Lower leg skin (tissue), 4 donors: Measurements from ENCODE around the gene NUAK1. TPM values are rescaled to one million over a fixed set of nuclear protein-coding genes. Genes with fewer than 3 reads are reported as not detected.

Experiments
- DNase-seq, 2 donors: peaks; one replicate each; pipeline ENCODE4 v3.0.0-alpha.2; 2019; ENCODE audit warnings: low spot score in 2 of 2
- H3K4me3 ChIP-seq: fragments of 200-600 bp; sonication (generic); 2 replicates; pipeline ENCODE4 v1.5.1; 2017; ENCODE audit warnings: mild to moderate bottlenecking, low read depth; ENCODE audit not compliant: poor library complexity, severe bottlenecking
- POLR2A ChIP-seq, 2 donors: fragments of 450-650 bp; IDR thresholded peaks; one replicate each; pipeline ENCODE4 v1.6.1; 2016 to 2017; ENCODE audit warnings: antibody characterized with exemption in 2 of 2, mild to moderate bottlenecking in 1 of 2, moderate library complexity in 1 of 2
- WGBS, 2 donors: methylation state at CpG; one replicate each; pipeline ENCODE4 v1.1.5; 2018; 5-methylcytosine and 5-hydroxymethylcytosine counted together
- intact Hi-C: fragments of 100-400 bp; cut with DNase I; formaldehyde crosslinking; loops from one replicate; pipeline ENCODE4 v1.15.0; 2023; ENCODE audit warnings: low total_unique reads
- total RNA-seq, 4 donors: library from RNA; depleted of rRNA; stranded (reverse); fragments of >200 nt; gene quantifications; one replicate each; pipeline ENCODE4 v1.1.0, GENCODE V29; 2016
- TF ChIP-seq, protein P1 (sequence below), 3 donors: fragments of 450-650 bp; IDR thresholded peaks; one replicate each; pipeline ENCODE4 v1.5.1; 2016; ENCODE audit warnings: antibody characterized with exemption in 3 of 3, mild to moderate bottlenecking in 3 of 3, moderate library complexity in 2 of 3

The NUAK1 gene
- total RNA-seq = 10 to 100 TPM; 23.9 to 66.1 (median 42.3) TPM

DNA sequence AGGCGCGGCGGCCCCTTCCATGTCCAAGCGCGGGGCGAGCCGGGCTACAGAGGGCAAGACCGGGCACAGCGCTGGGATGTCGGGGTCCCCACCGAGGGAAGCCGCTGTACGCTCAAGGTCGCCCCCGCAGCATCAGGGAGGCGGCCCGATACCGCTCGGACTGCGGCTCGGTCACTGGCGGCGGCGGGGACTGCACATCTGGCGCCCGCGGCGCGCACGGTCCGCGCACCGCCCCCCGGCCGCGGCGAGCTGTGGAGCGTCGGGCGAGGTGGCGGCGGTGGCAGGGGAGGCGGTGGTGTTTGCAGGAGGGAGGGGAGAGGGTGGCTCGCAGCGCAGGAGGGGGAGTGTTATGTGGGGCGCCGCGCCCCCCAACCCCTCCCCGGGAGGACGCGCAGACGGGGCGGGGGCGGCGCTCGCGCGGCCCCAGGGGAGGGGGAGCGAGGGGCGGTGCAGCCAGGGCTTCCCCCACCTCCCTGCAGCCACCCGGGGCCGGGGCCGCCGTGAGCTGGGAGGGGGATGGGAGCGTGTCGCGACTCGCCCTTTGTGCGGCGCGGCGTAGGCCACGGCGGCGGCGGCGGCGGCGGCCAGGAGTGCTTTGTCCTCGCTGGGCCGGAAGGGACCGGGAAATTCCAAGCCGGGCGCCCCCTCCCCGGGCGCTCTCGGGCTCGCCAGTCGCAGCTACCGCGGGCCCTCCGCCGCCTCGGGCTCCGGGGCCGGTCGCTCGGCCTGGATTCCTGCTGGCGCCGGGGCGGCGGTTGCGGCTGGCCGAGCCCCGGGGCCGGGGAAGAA is at the start of gene NUAK1:
NUAK1 (minus strand) TSS at position 322 of the 789 bp plus-strand sequence; CDS start at position 21, 301 bp downstream.
- H3K4me3 ChIP-seq = peak within 1 kb of the TSS; percentile 69
- TF ChIP-seq, protein P1, sequence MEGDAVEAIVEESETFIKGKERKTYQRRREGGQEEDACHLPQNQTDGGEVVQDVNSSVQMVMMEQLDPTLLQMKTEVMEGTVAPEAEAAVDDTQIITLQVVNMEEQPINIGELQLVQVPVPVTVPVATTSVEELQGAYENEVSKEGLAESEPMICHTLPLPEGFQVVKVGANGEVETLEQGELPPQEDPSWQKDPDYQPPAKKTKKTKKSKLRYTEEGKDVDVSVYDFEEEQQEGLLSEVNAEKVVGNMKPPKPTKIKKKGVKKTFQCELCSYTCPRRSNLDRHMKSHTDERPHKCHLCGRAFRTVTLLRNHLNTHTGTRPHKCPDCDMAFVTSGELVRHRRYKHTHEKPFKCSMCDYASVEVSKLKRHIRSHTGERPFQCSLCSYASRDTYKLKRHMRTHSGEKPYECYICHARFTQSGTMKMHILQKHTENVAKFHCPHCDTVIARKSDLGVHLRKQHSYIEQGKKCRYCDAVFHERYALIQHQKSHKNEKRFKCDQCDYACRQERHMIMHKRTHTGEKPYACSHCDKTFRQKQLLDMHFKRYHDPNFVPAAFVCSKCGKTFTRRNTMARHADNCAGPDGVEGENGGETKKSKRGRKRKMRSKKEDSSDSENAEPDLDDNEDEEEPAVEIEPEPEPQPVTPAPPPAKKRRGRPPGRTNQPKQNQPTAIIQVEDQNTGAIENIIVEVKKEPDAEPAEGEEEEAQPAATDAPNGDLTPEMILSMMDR (IDR thresholded peaks at IDR 0.05) = no peak
- TF ChIP-seq POLR2A (IDR thresholded peaks at IDR 0.05) = no peak
- peak; percentile 37 to 92 for DNase-seq
- intact Hi-C loops = loop anchor here (5.0 to 10.0 kb wide), 2 partner anchors 434 to 717 kb away; no protein-coding TSS in a partner anchor
- WGBS, 2 donors = 1% methylated on average over 31 to 39 of the region's 106 CpGs

DNA sequence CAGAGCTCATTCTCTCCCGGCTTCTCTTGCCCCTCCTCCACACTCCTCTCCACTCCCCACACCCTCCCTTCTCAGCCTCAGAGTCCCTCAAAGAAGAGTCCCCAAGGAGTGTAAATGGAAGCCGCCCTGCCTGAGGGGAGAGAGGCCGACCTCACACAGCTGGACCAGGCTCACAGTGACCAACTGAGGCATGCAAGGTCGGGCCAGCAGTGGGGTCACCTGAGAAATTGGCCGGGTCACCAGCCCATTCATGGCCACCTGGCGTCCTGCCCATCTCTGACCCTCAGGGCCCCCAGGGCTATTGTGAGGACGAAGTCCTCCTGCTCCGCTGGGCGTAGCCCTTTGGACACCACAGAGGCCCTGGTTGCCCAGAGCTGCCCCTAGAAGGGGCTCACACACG is 49.5 kb upstream of the NUAK1 start:
- intact Hi-C loops = no loop called here
- no peak overlapping the region for H3K4me3 ChIP-seq
- no peak for DNase-seq
- WGBS, 2 donors = 28 to 60% methylated on average over 5 to 10 of the region's 10 CpGs
- TF ChIP-seq, protein P1 (IDR thresholded peaks at IDR 0.05) = no peak
- no peak for TF ChIP-seq POLR2A (IDR thresholded peaks at IDR 0.05)

DNA sequence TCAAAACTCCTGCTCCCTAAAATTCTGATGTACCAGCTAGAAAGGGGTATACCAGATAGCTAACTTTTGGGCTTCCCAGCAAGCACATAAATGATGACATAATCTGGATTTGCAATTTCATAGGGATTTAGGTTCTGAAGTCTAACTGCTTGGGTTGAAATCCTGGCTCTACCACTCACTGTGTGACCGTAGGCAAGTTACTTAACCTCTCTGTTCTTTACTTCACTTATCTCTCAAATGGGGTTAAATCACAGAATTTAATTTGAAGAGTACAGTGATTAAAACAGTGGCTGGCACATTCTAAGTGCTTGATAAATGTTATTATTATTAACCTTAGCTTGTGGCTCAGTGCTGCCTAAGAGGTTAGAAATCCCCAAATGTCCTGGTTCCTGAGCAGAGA is 49.1 kb upstream of the NUAK1 start:
- no peak overlapping the region for H3K4me3 ChIP-seq
- intact Hi-C loops = no loop called here
- DNase-seq = no peak
- no peak for TF ChIP-seq POLR2A (IDR thresholded peaks at IDR 0.05)
- TF ChIP-seq, protein P1 (IDR thresholded peaks at IDR 0.05) = no peak
- WGBS, 2 donors = 100% methylated on average over 1 of the region's 1 CpG

DNA sequence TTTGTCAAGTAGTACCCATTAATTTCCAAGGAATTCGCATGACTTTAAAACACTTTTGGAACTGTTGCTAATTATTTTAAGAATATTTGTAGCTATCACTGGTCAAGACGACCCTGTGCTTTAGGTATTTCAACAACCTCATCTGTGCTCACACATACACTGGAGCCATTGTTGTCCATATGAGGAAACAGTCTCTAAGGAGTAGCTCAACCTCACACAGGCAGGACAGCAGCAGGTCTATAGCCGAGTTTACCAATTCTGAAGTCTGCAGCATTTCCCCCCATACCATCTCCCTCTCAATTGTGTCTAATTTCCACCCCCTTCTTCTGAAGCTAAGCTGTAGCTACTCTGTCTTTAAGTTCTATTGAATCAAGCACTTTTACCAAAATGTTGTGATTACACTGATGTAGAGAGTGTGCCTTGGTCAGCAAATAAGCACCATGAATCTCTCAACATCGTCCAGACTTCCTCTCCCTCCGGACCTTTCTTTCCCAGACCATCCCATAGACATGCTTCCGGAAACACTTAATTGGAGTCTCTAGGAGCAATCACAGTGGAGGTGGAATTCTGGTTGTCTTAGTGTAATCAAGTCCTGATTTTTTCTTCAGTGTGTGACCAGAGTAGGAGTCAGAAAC is 48.5 kb upstream of the NUAK1 start:
- intact Hi-C loops = no loop called here
- TF ChIP-seq, protein P1 (IDR thresholded peaks at IDR 0.05) = no peak
- TF ChIP-seq POLR2A (IDR thresholded peaks at IDR 0.05) = no peak
- WGBS, 2 donors = 62 to 67% methylated on average over 6 of the region's 6 CpGs
- no peak overlapping the region for H3K4me3 ChIP-seq
- no peak for DNase-seq

DNA sequence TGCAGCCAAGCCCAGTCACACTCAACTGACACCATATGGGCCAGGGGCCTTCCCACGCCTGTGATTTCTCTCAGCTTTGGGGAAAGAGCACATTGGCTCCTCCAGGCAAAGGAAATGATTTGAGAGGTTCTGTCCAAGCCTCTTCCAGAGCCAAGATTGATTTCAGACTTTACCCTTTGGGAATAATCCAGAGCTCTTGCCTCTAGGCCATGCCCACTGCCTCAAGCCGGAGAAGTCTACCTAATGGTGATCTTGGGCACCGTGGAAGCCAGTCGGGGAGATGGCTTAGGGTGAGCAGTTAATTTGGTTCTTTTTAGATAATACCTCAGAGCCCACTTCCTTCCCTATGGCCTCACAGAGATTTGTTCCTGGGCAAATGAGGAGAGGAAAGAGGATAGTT is 45.0 kb upstream of the NUAK1 start:
- intact Hi-C loops = no loop called here

DNA sequence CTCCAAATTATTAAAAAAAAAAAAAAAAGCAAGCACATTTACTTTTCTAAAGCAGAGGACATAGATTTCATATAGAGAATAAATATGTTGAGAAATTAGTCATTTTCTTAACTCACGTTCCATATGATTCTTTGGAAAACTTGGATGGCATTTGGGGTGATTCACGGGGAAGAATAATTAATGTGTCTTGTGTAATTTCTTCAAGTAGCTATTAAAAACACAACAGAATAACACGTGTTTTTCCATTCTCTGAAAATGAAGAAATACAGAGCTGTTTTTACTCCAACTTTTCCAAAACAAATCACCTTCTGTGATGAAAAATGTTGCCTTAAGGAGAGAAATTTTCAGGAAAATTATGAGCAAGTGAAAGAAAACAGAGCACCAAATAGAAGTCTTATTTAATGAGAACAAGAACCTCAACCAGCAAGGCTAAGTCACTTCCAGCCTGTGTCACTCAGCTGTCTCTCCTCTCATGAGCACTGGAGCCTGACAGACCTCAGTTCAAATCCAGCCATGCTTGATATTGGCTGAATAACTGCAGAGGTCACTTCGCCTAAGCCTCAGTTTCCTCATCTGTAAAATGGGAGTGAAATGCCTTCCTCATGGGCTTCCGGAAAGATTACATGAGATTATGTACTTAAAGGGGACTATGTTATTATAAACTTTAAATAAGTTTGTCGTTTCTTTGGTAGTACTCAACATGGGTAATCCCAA is 42.8 kb upstream of the NUAK1 start:
- no peak for TF ChIP-seq POLR2A (IDR thresholded peaks at IDR 0.05)
- TF ChIP-seq, protein P1 (IDR thresholded peaks at IDR 0.05) = no peak
- intact Hi-C loops = no loop called here
- WGBS, 2 donors = 66 to 68% methylated on average over 6 of the region's 6 CpGs
- DNase-seq = no peak
- H3K4me3 ChIP-seq = no peak overlapping the region

More for the DNA sequence above, 45.0 kb upstream of the NUAK1 start:
- TF ChIP-seq POLR2A (IDR thresholded peaks at IDR 0.05) = no peak
- H3K4me3 ChIP-seq = no peak overlapping the region
- 88 to 93% methylated on average over 4 of the region's 4 CpGs for WGBS, 2 donors
- DNase-seq = no peak
